Stimulated activated CD8-positive, alpha-beta memory T cell treated with anti-CD3 and anti-CD28 coated beads, Interleukin-12 subunit alpha, Interleukin-12 subunit beta, amount 100 ng/mL, for 1 hour (primary cell): ENCODE measurements around the gene ZNF90.
"Not testable (repeated sequence)": the region's sequence is repeated elsewhere in the genome, so short reads cannot be mapped to it uniquely, and the experiment has no call there.

Experiments
- DNase-seq: peaks from one replicate; pipeline ENCODE4 v3.0.0-alpha.2; 2020; ENCODE audit warnings: low read depth

ZNF90 gene

GRCh38 chr19:20103091-20103740 lies 25.4 kb downstream of the ZNF90 start:
- DNase-seq, result no peak

DNA sequence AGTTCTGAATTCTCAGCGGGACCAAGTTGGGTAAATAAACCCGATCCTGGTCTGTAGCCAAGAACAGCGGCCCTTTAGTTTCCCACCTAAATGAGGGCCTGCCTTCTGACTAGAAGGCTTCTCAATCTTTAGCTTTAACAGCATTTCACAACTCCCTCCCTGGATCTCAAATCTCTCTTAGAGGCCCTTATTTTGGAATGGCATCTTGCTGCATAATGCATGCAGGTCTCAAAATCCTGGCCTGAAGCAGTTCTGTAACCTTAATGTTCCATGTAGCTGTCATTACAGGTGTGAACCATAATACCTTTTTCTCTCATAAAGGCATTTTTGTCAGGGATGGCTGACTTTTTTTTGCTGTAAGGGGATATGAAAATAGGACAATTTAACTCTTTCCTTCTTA lies 29.5 kb downstream of the ZNF90 start:
- DNase-seq, result no peak

DNA sequence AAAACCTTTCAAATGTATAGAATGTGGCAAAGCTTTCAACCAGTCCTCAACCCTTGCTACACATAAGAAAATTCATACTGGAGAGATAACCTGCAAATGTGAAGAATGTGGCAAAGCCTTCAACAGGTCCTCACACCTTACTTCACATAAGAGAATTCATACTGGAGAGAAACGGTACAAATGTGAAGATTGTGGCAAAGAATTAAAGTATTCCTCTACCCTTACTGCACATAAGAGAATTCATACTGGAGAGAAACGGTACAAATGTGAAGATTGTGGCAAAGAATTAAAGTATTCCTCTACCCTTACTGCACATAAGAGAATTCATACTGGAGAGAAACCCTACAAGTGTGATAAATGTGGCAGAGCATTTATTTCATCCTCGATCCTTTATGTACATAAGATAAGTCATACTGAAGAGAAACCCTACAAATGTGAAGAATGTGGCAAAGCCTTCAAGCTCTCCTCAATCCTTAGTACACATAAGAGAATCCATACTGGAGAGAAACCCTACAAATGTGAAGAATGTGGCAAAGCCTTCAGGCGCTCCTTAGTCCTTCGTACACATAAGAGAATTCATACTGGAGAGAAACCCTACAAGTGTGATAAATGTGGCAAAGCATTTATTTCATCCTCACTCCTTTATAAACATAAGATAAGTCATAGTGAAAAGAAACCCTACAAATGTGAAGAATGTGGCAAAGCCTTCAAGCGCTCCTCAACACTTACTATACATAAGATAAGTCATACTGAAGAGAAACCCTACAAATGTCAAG lies 40.5 kb downstream of the ZNF90 start:
- DNase-seq, result not testable (repeated sequence)

DNA sequence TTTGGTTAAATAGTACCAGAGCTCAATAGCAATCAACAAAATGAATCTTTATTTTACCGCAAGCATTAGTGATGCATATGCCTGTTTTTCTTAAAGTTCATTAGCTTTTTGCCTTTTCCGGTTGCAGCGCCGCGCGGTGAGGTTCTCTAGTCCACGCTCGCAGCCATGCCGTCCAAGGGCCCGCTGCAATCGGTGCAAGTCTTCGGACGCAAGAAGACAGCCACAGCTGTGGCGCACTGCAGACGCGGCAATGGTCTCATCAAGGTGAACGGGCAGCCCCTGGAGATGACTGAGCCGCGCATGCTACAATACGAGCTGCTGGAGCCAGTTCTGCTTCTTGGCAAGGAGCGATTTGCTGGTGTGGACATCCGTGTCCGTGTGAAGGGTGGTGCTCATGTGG lies 47.1 kb downstream of the ZNF90 start:
- no peak for DNase-seq

GRCh38 chr19:20132933-20133332 lies 55.1 kb downstream of the ZNF90 start:
- DNase-seq, result not testable (repeated sequence)

- not testable (repeated sequence) for DNase-seq
These were observed 59.9 kb downstream of the ZNF90 start for GRCh38 chr19:20137714-20138113.

DNA sequence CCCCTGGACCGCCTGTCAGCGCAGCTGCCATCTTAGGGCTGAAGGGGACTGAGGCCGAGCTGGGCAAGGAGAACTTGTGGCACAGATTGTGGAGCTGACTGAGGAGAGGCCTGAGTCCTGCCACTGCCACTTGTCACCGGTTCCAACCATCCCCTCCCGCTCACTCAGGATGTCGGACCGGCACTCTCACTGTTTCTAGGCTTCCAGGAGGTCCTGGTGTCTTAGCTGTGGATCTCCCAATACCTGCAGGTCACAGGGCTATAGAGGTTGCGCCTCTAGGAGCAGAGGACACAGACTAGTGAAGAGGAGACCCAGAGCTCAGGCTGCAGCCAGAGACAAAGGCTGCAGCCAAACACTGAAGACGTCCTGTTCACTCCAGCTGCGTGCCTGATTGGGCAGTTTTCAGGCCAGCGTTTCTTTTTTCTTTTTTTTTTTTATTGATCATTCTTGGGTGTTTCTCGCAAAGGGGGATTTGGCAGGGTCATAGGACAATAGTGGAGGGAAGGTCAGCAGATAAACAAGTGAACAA lies 73.9 kb downstream of the ZNF90 start:
- no peak for DNase-seq

- not testable (repeated sequence) for DNase-seq
These were observed 74.7 kb downstream of the ZNF90 start for GRCh38 chr19:20152506-20152905.

DNA sequence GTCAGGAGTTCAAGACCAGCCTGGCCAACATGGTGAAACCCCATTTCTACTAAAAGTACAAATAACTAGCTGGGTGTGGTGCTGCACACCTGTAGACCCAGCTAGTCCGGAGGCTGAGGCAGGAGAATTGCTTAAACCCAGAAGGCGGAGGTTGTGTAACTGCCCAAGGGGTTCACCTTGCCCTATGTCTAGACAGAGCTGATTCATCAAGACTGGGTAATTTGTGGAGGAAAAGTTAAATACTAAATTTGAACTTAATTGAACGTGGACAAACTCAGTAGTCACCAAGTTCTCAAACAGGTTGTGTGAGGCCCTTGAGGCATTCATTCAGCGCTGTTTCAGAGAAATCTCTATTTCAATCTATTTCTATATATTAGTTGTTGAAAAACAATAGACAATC lies 75.5 kb downstream of the ZNF90 start:
- no peak for DNase-seq

GRCh38 chr19:20154636-20155035 lies 76.8 kb downstream of the ZNF90 start:
- no peak for DNase-seq

- DNase-seq, result no peak
These were observed 85.0 kb downstream of the ZNF90 start for GRCh38 chr19:20162821-20163220.

- no peak for DNase-seq
These were observed 86.7 kb downstream of the ZNF90 start for GRCh38 chr19:20164456-20164855.

DNA sequence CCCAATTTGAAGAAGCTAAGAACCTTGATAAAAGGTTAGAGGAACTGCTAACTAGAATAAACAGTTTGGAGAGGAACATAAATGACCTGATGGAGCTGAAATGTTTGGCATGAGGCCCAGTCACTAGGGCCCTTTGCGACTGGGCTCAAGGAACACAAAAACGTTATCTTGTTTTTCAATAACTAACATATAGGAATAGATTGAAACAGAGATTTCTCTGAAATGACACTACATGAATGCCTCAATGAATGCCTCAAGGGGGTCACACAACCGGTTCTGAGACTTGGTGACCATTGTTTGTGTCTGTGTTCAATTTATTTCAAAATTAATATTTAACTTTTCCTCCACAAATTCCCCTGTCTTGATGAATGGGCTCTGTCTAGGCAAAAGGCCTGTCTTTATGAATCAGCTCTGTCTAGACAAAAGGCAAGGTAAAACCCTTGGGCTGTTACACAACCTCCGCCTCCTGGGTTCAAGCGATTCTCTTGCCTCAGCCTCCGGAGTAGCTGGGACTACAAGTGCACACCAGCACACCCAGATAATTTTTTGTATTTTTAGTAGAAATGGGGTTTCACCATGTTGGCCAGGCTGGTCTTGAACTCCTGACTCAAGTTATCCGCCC lies 88.3 kb downstream of the ZNF90 start:
- DNase-seq, result no peak

GRCh38 chr19:20167020-20167644 lies 89.3 kb downstream of the ZNF90 start, which contains the start of gene ZNF486:
TSS of gene ZNF486 (plus strand) at chr19:20167214. CDS start at chr19:20167331, 117 bp downstream.
- DNase-seq, result peak; percentile 90

DNA sequence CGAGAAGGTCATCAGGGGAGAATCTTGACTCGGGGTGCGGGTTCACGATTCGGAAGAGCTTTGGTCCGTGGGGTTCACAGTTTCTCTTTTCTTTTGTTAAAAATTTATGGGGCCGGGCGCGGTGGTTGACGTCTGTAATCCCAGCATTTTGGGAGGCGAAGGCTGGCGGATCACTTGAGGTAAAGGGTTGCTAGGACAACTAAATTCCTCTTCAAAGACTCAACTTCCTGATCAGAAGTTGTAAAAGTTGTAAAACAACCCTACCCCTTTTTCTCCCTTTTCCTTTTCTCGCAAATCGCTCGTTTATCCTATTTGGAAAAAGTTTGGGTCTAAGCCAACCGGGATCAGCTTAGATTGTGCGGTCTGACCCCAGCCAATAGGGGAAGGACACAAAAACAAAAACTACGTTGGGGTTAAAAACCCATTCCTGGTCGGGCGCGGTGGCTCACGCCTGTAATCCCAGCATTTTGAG lies 89.9 kb downstream of the ZNF90 start:
- no peak for DNase-seq
